ENCODE results near the gene ATAD3C. TPM values are rescaled to one million over a fixed set of nuclear protein-coding genes. Genes with fewer than 3 reads are reported as not detected.
"Not testable (repeated sequence)": the region's sequence is repeated elsewhere in the genome, so short reads cannot be mapped to it uniquely, and the experiment has no call there.

Gene ATAD3C, protein sequence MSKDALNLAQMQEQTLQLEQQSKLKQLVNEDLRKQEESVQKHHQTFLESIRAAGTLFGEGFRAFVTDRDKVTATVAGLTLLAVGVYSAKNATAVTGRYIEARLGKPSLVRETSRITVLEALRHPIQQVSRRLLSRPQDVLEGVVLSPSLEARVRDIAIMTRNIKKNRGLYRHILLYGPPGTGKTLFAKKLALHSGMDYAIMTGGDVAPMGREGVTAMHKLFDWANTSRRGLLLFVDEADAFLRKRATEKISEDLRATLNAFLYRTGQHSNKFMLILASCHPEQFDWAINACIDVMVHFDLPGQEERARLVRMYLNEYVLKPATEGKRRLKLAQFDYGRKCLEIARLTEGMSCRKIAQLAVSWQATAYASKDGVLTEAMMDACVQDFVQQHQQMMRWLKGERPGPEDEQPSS
- 0.05 TPM in 1 of 2 replicates, not detected in the other for total RNA-seq (2014; rRNA removed; shearing (Covaris generic))
- polyA plus RNA-seq (2015; cell fraction: cytosol; rRNA removed): not detected in 2 replicates
- 5.7 TPM in 1 of 2 replicates, not detected in the other for polyA plus RNA-seq (2015; cell fraction: nucleus; rRNA removed)

DNA sequence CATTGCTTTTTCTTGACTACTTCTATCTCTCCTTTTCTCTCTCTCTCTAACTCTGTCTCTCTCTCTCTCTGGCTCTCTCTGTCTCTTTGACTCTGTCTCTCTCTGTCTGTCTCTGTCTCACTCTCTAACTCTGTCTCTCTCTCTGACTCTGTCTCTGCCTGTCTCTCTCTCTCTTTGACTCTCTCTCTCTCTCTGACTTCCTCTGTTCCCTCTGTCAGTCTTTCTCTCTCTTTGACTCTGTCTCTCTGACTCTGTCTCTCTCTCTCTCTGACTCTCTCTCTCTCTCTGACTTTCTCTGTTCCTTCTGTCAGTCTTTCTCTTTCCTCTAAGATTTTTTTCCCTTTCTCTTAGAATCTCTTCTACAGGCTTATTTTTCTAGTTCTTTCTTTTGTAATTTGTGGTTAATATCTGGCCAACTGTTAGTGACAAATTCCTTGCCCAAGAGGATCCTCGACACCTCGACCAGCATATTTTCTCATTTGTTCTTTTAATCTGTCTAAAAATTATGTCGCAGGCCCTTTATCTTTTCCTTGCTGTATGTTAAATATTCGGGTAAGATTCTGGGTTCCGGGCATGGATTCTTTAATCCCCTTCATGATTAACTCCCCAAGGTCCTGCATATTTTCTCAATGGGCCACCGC lies at the start of gene ATAD3C:
Gene ATAD3C, plus strand, starts transcription at position 591 of the 641 bp plus-strand sequence. CDS start 995 bp downstream, outside the sequence.
- in situ Hi-C loops (cut with HindIII; ENCODE audit: low pct_unique_long_range_greater_than_20kb, low sequenced_read_pairs): no loop called here
- DNase-seq (ENCODE audit: low read depth, low spot score): no peak

DNA sequence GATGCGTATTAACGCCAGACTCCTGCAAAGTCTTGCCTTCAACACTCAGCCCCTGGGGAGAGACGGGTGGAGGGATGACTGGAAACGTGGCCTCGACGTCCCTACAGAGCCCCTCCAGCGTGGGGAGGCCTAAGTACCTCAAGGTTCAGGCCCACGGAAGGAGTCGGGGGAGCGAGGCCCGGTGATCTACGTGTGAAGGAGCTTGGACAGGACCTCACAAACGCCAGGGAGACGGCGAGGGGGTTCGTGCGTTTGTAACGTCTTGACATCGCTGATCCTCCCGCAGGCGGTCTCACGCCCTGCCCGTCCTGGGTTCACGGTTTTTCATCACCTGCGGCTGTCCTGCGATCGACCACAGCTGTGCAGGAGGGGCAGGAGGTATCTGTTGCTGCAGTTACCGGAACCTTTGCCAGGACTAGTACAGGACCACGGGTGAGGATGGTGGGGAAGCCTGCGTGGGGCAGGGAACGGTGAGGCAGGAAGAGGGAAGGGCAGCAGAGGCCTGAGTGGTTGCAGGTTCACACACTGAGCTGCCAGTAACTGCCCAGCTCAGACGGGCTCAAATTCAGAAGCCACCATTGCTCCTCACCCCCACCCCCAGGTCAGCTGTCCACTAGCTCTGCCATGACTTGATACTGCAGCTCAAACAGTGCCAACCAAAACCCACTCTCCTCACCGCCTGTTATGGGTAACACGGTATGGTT lies 49.5 kb upstream of the ATAD3C start:
- DNase-seq (ENCODE audit: low read depth, low spot score): no peak
- in situ Hi-C loops (cut with HindIII; ENCODE audit: low pct_unique_long_range_greater_than_20kb, low sequenced_read_pairs): no loop called here

- in situ Hi-C loops (cut with HindIII; ENCODE audit: low pct_unique_long_range_greater_than_20kb, low sequenced_read_pairs): no loop called here
- DNase-seq (ENCODE audit: low read depth, low spot score): no peak
Measured at GRCh38 chr1:1400576-1401456, 48.7 kb upstream of the ATAD3C start.

DNA sequence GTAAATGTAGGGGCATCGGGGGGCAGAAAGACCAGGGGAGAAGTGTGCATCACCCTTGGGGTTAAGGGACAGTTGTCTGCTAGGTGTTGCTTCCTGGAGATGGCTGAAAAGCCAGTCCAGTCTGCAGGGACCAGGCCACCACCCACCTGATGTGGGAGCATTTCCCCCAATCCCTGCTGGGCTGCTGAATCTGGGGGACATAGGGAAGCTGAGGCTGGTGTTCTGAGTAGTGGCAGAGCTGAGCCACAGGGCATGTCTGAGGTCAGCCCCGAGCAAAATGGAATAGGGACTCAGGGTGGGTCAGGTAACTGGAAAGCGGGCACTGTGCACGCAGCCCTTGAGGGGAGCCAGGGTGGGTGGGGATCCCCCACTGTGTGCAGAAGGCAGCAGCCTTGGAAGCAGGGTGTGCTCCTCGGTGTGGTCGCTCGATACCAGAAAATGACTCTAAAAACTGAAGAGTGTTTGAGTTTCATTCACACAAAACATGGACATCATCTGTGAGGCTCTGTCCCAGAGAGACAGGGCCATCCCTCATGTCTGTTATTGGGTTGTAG lies 48.0 kb upstream of the ATAD3C start:
- DNase-seq (ENCODE audit: low read depth, low spot score): no peak
- in situ Hi-C loops (cut with HindIII; ENCODE audit: low pct_unique_long_range_greater_than_20kb, low sequenced_read_pairs): no loop called here

GRCh38 chr1:1402072-1402900 lies 47.2 kb upstream of the ATAD3C start:
- in situ Hi-C loops (cut with HindIII; ENCODE audit: low pct_unique_long_range_greater_than_20kb, low sequenced_read_pairs): no loop called here
- peak; percentile 77 for DNase-seq (ENCODE audit: low read depth, low spot score)

- DNase-seq (ENCODE audit: low read depth, low spot score); in situ Hi-C loops (cut with HindIII; ENCODE audit: low pct_unique_long_range_greater_than_20kb, low sequenced_read_pairs): not testable (repeated sequence)
Measured at GRCh38 chr1:1402901-1403392, 46.5 kb upstream of the ATAD3C start.

DNA sequence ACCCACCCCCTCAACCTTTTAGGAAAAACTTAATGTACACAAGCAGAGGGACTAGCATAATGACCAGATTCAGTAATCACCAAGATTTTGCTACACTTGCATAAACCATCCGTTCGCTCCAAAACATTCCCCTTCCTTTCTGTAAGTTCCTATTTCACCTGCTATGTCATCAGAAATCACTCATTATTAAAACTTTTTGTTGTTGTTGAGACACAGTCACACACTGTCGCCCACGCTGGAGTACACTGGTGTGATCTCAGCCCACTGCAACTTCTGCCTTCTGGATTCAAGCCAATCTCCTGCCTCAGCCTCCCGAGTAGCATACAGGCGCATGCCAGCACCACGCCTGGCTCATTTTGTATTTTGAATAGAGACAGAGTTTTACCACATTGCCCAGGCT lies 45.8 kb upstream of the ATAD3C start:
- in situ Hi-C loops (cut with HindIII; ENCODE audit: low pct_unique_long_range_greater_than_20kb, low sequenced_read_pairs): no loop called here
- no peak for DNase-seq (ENCODE audit: low read depth, low spot score)

DNA sequence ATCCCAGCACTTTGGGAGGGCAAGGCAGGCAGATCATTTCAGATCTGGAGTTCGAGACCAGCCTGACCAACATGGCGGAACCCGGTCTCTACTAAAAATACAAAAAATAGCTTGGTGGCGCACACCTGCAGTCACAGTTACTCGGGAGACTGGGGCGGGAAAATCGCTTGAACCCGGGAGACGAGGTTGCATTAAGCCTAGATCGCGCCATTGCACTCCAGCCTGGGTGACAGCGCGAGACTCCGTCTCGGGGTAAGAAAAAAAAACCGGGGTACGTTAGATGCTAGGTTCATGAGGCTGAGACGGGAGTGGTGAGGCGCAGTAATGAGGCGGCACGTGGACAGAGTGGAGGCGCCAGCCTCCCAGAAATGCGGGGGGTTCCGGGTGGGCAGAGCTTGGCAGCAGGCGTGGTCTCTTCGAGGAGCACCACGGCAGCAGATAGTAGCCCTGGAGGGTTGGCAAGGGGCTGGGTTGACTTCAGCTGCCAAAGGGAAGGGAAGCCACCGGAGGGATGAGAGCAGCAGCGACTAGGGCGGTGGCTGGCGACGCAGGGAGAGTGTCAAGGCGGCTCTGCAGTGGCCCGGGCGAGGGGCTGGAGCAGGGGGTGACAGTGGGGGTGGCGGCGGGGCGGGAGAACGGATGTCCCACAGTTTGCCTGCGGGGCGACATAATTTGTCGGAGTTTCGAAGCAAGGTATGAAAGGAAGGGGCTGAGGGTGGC lies 43.2 kb upstream of the ATAD3C start:
- in situ Hi-C loops (cut with HindIII; ENCODE audit: low pct_unique_long_range_greater_than_20kb, low sequenced_read_pairs): no loop called here
- no peak for DNase-seq (ENCODE audit: low read depth, low spot score)

GRCh38 chr1:1406821-1407635 lies 42.5 kb upstream of the ATAD3C start, which contains the start of gene MRPL20:
Gene MRPL20, minus strand, starts transcription at chr1:1407293. Its CDS starts 76 bp downstream, at chr1:1407217.
- DNase-seq (ENCODE audit: low read depth, low spot score): peak; percentile 88
- in situ Hi-C loops (cut with HindIII; ENCODE audit: low pct_unique_long_range_greater_than_20kb, low sequenced_read_pairs): no loop called here

GRCh38 chr1:1407636-1408318 lies 41.7 kb upstream of the ATAD3C start:
- peak; percentile 34 for DNase-seq (ENCODE audit: low read depth, low spot score)
- in situ Hi-C loops (cut with HindIII; ENCODE audit: low pct_unique_long_range_greater_than_20kb, low sequenced_read_pairs): no loop called here

DNA sequence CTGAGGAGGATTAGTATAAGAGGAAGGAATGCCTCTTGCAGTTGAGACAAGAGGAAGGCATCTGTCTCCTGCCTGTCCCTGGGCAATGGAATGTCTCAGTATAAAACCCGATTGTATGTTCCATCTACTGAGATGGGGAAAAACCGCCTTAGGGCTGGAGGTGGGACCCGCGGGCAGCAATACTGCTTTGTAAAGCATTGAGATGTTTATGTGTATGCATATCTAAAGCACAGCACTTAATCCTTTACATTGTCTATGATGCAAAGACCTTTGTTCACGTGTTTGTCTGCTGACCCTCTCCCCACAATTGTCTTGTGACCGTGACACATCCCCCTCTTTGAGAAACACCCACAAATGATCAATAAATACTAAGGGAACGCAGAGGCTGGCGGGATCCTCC lies 39.3 kb upstream of the ATAD3C start:
- in situ Hi-C loops (cut with HindIII; ENCODE audit: low pct_unique_long_range_greater_than_20kb, low sequenced_read_pairs); DNase-seq (ENCODE audit: low read depth, low spot score): not testable (repeated sequence)

DNA sequence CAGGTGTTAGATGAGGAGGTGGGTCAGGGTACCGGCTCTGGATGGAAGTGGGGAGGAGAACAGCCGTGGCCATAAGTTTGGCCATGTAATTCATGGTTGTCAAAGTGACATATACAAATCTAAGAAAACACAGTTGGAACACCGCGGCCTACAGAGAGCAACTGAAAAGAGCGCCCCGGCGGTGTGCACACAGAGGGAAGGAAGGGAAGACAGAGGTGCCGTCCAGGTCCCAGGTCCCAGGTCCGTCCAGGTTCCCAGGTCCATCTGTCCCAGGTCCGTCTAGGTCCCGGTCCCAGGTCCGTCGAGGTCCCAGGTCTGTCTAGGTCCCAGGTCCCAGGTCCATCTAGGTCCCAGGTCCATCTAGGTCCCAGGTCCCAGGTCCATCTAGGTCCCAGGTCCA lies 37.9 kb upstream of the ATAD3C start:
- DNase-seq (ENCODE audit: low read depth, low spot score): no peak
- in situ Hi-C loops (cut with HindIII; ENCODE audit: low pct_unique_long_range_greater_than_20kb, low sequenced_read_pairs): no loop called here

DNA sequence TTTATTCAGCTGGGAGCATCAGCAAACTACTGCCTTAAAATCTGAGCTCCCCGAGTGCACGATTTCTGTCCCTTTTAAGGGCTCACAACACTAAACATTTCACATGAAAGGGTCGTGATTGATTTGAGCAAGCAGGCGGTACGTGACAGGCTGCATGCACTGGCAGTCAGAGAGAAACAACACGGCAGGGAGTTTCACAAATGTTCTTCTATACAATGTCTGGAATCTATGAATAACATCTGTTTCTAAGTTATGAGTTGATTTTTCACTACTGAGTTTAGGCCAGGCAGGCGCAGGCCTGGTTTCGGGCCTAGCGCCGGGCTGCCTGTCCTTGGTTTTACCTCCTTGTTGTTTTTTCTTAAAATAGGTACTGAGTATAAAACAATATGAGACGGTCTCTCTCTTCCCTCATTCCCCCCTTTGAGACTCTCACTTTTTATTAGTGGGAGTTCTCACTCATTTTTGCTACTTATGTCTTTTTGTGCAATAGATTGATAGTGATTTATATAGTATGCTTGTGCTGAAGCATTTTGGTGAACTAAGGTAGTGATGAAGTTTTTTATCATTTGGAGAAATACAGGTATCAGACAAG lies 37.1 kb upstream of the ATAD3C start:
- DNase-seq (ENCODE audit: low read depth, low spot score); in situ Hi-C loops (cut with HindIII; ENCODE audit: low pct_unique_long_range_greater_than_20kb, low sequenced_read_pairs): not testable (repeated sequence)

- in situ Hi-C loops (cut with HindIII; ENCODE audit: low pct_unique_long_range_greater_than_20kb, low sequenced_read_pairs): no loop called here
- DNase-seq (ENCODE audit: low read depth, low spot score): no peak
Measured at GRCh38 chr1:1415751-1416150, 33.7 kb upstream of the ATAD3C start.

Measured in SK-MEL-5 (cell line).